T-helper 9 cell (primary cell): Measurements from ENCODE around the gene CENPQ.
A peak's percentile ranks its signal among the peaks of the same experiment; 100 is the strongest.
"Not testable (repeated sequence)": the region's sequence is repeated elsewhere in the genome, so short reads cannot be mapped to it uniquely, and the experiment has no call there.

Experiments
- DNase-seq: peaks from one replicate; pipeline ENCODE4 v3.0.0-alpha.2; 2020
- total RNA-seq, 2 donors: gene quantifications; one replicate each; lab custom pipeline; 2026; lab: John Stamatoyannopoulos, UW

The CENPQ gene
- total RNA-seq = 1.9 to 5.6 reads per million in 2 donors

GRCh38 chr6:49462927-49463611 lies at the start of gene CENPQ, which contains the start of gene MMUT:
TSS of gene CENPQ (plus strand) at chr6:49463370. CDS start at chr6:49470177, 6,807 bp downstream.
TSS of gene MMUT (minus strand) at chr6:49463253. CDS start at chr6:49459466, 3,787 bp downstream.
- DNase-seq = peak; percentile 81

GRCh38 chr6:49415358-49415757 lies 47.8 kb upstream of the CENPQ start:
- DNase-seq = no peak

- no peak for DNase-seq
Measured at GRCh38 chr6:49416195-49416594, 47.0 kb upstream of the CENPQ start.

- no peak for DNase-seq
Measured at GRCh38 chr6:49423817-49424216, 39.4 kb upstream of the CENPQ start.

- no peak for DNase-seq
Measured at GRCh38 chr6:49430187-49430586, 33.0 kb upstream of the CENPQ start.

- DNase-seq = no peak
Measured at GRCh38 chr6:49430866-49431265, 32.3 kb upstream of the CENPQ start.

- DNase-seq = no peak
Measured at GRCh38 chr6:49453221-49453620, 9.9 kb upstream of the CENPQ start.

GRCh38 chr6:49454787-49455709 lies 8.1 kb upstream of the CENPQ start:
- no peak for DNase-seq

GRCh38 chr6:49457771-49458170 lies 5.4 kb upstream of the CENPQ start:
- no peak for DNase-seq

GRCh38 chr6:49462071-49462470 lies 1.1 kb upstream of the CENPQ start:
- no peak for DNase-seq

- DNase-seq = no peak
Measured at GRCh38 chr6:49462599-49462926, 607 bp upstream of the CENPQ start.

GRCh38 chr6:49463612-49463967 lies 420 bp downstream of the CENPQ start:
- no peak for DNase-seq

- DNase-seq = no peak
Measured at GRCh38 chr6:49464691-49465090, 1.5 kb downstream of the CENPQ start.

- DNase-seq = no peak
Measured at GRCh38 chr6:49468042-49468441, 4.9 kb downstream of the CENPQ start.

- DNase-seq = not testable (repeated sequence)
Measured at GRCh38 chr6:49476564-49476963, 13.4 kb downstream of the CENPQ start.

- no peak for DNase-seq
Measured at GRCh38 chr6:49479308-49479970, 16.3 kb downstream of the CENPQ start.

GRCh38 chr6:49481846-49482245 lies 18.7 kb downstream of the CENPQ start:
- DNase-seq = not testable (repeated sequence)

- not testable (repeated sequence) for DNase-seq
Measured at GRCh38 chr6:49483380-49483779, 20.2 kb downstream of the CENPQ start.

- DNase-seq = no peak
Measured at GRCh38 chr6:49490633-49491032, 27.5 kb downstream of the CENPQ start.

- DNase-seq = no peak
Measured at GRCh38 chr6:49497304-49497703, 34.1 kb downstream of the CENPQ start.

- DNase-seq = no peak
Measured at GRCh38 chr6:49499126-49499525, 36.0 kb downstream of the CENPQ start.

GRCh38 chr6:49499623-49500022 lies 36.5 kb downstream of the CENPQ start, which contains the start of gene GLYATL3:
TSS of gene GLYATL3 (plus strand) at chr6:49499923. CDS start at chr6:49511991, 12,068 bp downstream.
- DNase-seq = no peak

GRCh38 chr6:49504666-49505065 lies 41.5 kb downstream of the CENPQ start:
- DNase-seq = no peak
